Mucosa of descending colon (tissue), 3 donors: Measurements from ENCODE around the gene IL17RA. TPM values are rescaled to one million over a fixed set of nuclear protein-coding genes. Genes with fewer than 3 reads are reported as not detected.

Experiments
- ATAC-seq: fragments of 200-7000 bp; cut with Tn5 transposase; one replicate; pipeline ENCODE4 v1.9.1; 2020; ENCODE audit warnings: mild to moderate bottlenecking, moderate library complexity
- DNase-seq, 3 donors: peaks; one replicate each; pipeline ENCODE4 v3.0.0-alpha.2; 2020
- H3K36me3 ChIP-seq: fragments of 200-600 bp; one replicate; pipeline ENCODE4 v1.8.0; 2021; ENCODE audit warnings: low read depth, mild to moderate bottlenecking
- H3K4me1 ChIP-seq: fragments of 200-600 bp; one replicate; pipeline ENCODE4 v1.8.0; 2021; ENCODE audit warnings: low read depth, mild to moderate bottlenecking
- H3K4me3 ChIP-seq: fragments of 200-600 bp; one replicate; pipeline ENCODE4 v1.8.0; 2021; ENCODE audit warnings: mild to moderate bottlenecking
- H3K9me3 ChIP-seq: fragments of 200-600 bp; one replicate; pipeline ENCODE4 v1.8.0; 2021; ENCODE audit warnings: mild to moderate bottlenecking
- CTCF ChIP-seq: fragments of 200-600 bp; IDR thresholded peaks from one replicate; pipeline ENCODE4 v1.8.0; 2022; ENCODE audit warnings: antibody characterized with exemption, mild to moderate bottlenecking
- intact Hi-C, 2 donors: fragments of 100-400 bp; cut with DNase I in 1 of 2; cut with micrococcal nuclease in 1 of 2; formaldehyde crosslinking; loops; one replicate each; pipeline versions ENCODE4 v1.11.0 to v1.11.1; 2022; cut with DNase I, micrococcal nuclease
- total RNA-seq, 3 donors: library from RNA; stranded (reverse); fragmentation: NEBNext Ultra II Directional in 2 of 3; extraction: Animal tissue kit (Norgen Biotek cat#: 25700) in 2 of 3; gene quantifications; one replicate each; pipeline versions ENCODE4 v1.2.1 to v1.2.4, GENCODE V29; 2021 to 2023
- donor health status: DM: no; HTN: no; CAD: no; lungs with moderate emphysema.
- donor health status: DM: no; HTN: no; CAD: no.
- donor health status: DM: no; HTN: yes; CAD: no.

Gene IL17RA
- total RNA-seq, 3 donors from 2014 or later = 15.4 to 21.5 (median 21.1) TPM

GRCh38 chr22:17157714-17158113 is 72.9 kb downstream of the IL17RA start:
- TF ChIP-seq CTCF = no peak
- ATAC-seq (no peak), DNase-seq (no peak)
- Histone ChIP-seq H3K36me3 (no peaks in the 10 kb centered on the region), H3K4me1 (peaks cover 29% of the 10 kb centered on the region), H3K9me3 (no peaks in the 10 kb centered on the region), H3K4me3 (no peak overlapping the region)
- intact Hi-C loops = no loop called here

- Histone ChIP-seq H3K4me3 (peak overlapping the region; percentile 42), H3K9me3 (no peaks in the 10 kb centered on the region), H3K4me1 (peaks cover 24% of the 10 kb centered on the region), H3K36me3 (no peaks in the 10 kb centered on the region)
- TF ChIP-seq CTCF = no peak
- intact Hi-C loops = no loop called here
- DNase-seq (no peak), ATAC-seq (no peak)
These were observed 73.4 kb downstream of the IL17RA start for GRCh38 chr22:17158176-17158567.

- DNase-seq = peak; percentile 93 to 95 (median 94)
- Histone ChIP-seq H3K4me1 (peaks cover 18% of the 10 kb centered on the region), H3K9me3 (no peaks in the 10 kb centered on the region), H3K4me3 (peak within 1 kb of the TSS; percentile 42), H3K36me3 (no peaks in the 10 kb centered on the region)
- intact Hi-C loops = no loop called here
- no peak for TF ChIP-seq CTCF
- ATAC-seq = peak; percentile 94
These were observed 74.0 kb downstream of the IL17RA start, which contains the start of gene HDHD5 for GRCh38 chr22:17158568-17159503. Gene HDHD5, minus strand, starts transcription at chr22:17159277. Its CDS starts 26 bp downstream, at chr22:17159251.

GRCh38 chr22:17159504-17159951 is 74.7 kb downstream of the IL17RA start:
- DNase-seq (peak; percentile 66 to 78 (median 76)), ATAC-seq (peak; percentile 64)
- H3K4me3 ChIP-seq = peak overlapping the region; percentile 42
- intact Hi-C loops = no loop called here
- H3K4me1 ChIP-seq = peaks cover 18% of the 10 kb centered on the region
- no peak for TF ChIP-seq CTCF
- H3K9me3 ChIP-seq = no peaks in the 10 kb centered on the region
- H3K36me3 ChIP-seq = no peaks in the 10 kb centered on the region

GRCh38 chr22:17161991-17162390 is 77.2 kb downstream of the IL17RA start:
- Histone ChIP-seq H3K4me3 (no peak overlapping the region), H3K9me3 (no peaks in the 10 kb centered on the region), H3K4me1 (peaks cover 14% of the 10 kb centered on the region), H3K36me3 (no peaks in the 10 kb centered on the region)
- DNase-seq (no peak), ATAC-seq (no peak)
- no peak for TF ChIP-seq CTCF
- intact Hi-C loops = no loop called here
